ENCODE data around the gene FHIT.

Gene FHIT

DNA sequence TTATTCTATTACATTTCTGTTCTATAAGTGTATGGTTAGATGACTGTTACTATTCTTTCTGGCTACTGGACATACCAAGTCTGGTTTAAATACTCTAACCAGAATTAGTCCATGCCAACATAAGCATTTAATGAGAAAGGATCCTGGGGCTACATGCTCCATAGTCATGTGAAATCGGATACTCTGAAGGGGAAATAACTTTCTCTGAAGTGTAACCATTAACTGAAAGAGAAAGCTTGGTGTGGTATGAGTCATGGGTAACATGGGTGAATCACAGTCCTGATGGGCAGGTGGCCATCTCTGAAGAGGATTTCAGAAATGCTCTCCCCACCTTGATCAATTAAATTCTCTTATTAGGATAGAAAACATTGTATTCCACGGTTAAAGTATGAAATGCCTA is 69.4 kb downstream of the FHIT start:
- Histone ChIP-seq H3K36me3 (ENCODE audit: control insufficient read depth in 5 of 5, insufficient read depth in 5 of 5, low read length in 5 of 5) (no peaks in the 10 kb centered on the region), H3K4me1 (ENCODE audit: control insufficient read depth in 5 of 5, insufficient read depth in 5 of 5, low read length in 5 of 5) (no peaks in the 10 kb centered on the region), H3K27me3 (ENCODE audit: control insufficient read depth in 5 of 5, insufficient read depth in 4 of 5, low read length in 5 of 5) (no peaks in the 10 kb centered on the region), H3K9me3 (ENCODE audit: control insufficient read depth in 5 of 5, low read length in 5 of 5) (no peaks in the 10 kb centered on the region), H3K27ac (ENCODE audit: low read depth, low read length) (no peak overlapping the region), H3K4me3 (ENCODE audit: low read depth in 1 of 5, low read length in 5 of 5) (no peak overlapping the region), H3K9ac (ENCODE audit: low read length in 5 of 5) (no peak overlapping the region)

DNA sequence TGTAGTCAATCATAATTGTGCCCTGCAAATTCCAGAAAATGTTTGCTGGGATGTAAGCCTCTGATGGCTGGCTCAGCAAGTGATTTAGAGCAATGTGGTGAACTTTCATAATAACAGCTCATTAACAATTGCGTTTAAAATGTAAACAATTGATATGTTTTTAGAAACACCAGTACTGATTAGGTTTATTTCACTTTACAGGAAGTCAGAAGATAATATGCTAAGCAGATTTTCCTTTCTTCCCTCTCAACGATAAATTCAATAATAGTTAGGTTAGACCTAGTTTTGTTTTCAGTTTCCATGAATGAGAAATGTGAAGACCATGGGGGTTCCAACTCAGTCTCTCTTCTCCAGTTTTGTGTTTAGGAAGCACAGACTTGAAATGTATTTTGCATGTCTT is 71.0 kb downstream of the FHIT start:
- Histone ChIP-seq H3K4me1 (ENCODE audit: control insufficient read depth in 5 of 5, insufficient read depth in 5 of 5, low read length in 5 of 5) (no peaks in the 10 kb centered on the region), H3K4me3 (ENCODE audit: low read depth in 1 of 5, low read length in 5 of 5) (no peak overlapping the region), H3K9ac (ENCODE audit: low read length in 5 of 5) (no peak overlapping the region), H3K36me3 (ENCODE audit: control insufficient read depth in 5 of 5, insufficient read depth in 5 of 5, low read length in 5 of 5) (no peaks in the 10 kb centered on the region), H3K27me3 (ENCODE audit: control insufficient read depth in 5 of 5, insufficient read depth in 4 of 5, low read length in 5 of 5) (no peaks in the 10 kb centered on the region), H3K27ac (ENCODE audit: low read depth, low read length) (no peak overlapping the region), H3K9me3 (ENCODE audit: control insufficient read depth in 5 of 5, low read length in 5 of 5) (no peaks in the 10 kb centered on the region)

DNA sequence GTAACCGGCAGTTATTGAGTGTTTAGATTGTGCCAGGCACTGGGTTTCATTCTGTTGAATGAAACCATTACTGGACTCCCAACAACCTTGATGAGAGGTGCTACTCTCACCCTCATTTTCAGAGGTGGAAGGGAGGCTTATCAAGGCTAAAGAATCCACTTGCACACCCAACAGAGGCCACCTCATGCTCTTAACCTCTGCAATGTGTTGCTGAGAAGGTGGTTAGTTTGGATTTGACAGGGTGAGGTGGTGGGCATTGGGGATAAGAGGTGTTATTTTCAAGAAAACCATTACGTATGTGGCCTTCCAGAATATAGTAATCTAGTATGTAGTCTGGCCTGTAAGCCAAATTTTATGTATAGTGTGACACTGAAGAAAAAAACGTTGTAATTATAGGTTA is 73.1 kb downstream of the FHIT start:
- Histone ChIP-seq H3K9me3 (ENCODE audit: control insufficient read depth in 5 of 5, low read length in 5 of 5) (no peaks in the 10 kb centered on the region), H3K27ac (ENCODE audit: low read depth, low read length) (no peak overlapping the region), H3K4me1 (ENCODE audit: control insufficient read depth in 5 of 5, insufficient read depth in 5 of 5, low read length in 5 of 5) (no peaks in the 10 kb centered on the region), H3K4me3 (ENCODE audit: low read depth in 1 of 5, low read length in 5 of 5) (no peak overlapping the region), H3K36me3 (ENCODE audit: control insufficient read depth in 5 of 5, insufficient read depth in 5 of 5, low read length in 5 of 5) (no peaks in the 10 kb centered on the region), H3K9ac (ENCODE audit: low read length in 5 of 5) (no peak overlapping the region), H3K27me3 (ENCODE audit: control insufficient read depth in 5 of 5, insufficient read depth in 4 of 5, low read length in 5 of 5) (no peaks in the 10 kb centered on the region)

DNA sequence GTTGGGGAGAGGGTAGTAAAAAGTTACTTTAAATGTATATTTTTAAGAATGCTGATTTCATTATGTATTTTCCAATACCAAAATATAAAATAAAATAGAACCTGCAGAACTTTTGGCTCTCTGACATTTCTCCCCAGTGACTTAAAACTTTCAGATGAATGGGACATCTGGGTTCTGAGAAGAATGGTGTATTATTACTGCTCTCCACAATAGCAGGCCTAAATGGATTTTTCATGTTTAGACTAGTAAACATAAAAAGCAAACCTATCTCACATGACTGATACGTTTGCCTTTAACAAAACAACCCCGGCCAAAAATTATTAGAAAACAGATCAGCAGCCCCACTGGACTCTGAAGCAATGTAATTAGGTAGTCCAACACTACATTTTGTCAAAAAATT is 73.8 kb downstream of the FHIT start:
- Histone ChIP-seq H3K9me3 (ENCODE audit: control insufficient read depth in 5 of 5, low read length in 5 of 5) (no peaks in the 10 kb centered on the region), H3K4me1 (ENCODE audit: control insufficient read depth in 5 of 5, insufficient read depth in 5 of 5, low read length in 5 of 5) (no peaks in the 10 kb centered on the region), H3K36me3 (ENCODE audit: control insufficient read depth in 5 of 5, insufficient read depth in 5 of 5, low read length in 5 of 5) (no peaks in the 10 kb centered on the region), H3K9ac (ENCODE audit: low read length in 5 of 5) (no peak overlapping the region), H3K27me3 (ENCODE audit: control insufficient read depth in 5 of 5, insufficient read depth in 4 of 5, low read length in 5 of 5) (no peaks in the 10 kb centered on the region), H3K27ac (ENCODE audit: low read depth, low read length) (no peak overlapping the region), H3K4me3 (ENCODE audit: low read depth in 1 of 5, low read length in 5 of 5) (no peak overlapping the region)

DNA sequence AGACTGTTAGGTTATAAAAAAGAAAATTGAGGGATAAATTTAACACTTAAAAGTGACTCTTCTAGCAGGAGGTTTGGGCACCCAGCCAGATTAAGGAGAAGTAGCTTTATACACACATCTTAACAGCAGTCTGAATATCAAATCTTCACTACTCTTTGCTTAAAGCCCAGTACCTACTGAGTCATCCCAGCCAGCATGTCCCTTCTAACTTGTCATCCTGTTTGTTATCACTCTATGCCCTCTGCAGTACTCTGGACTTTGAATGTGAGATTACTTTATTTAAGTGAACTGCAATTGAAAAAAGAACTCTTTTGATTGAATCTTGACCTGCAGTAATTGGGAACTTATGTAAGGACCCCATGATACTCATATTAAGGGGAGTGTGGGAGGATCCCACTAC is 77.6 kb downstream of the FHIT start:
- Histone ChIP-seq H3K27me3 (ENCODE audit: control insufficient read depth in 5 of 5, insufficient read depth in 4 of 5, low read length in 5 of 5) (no peaks in the 10 kb centered on the region), H3K4me3 (ENCODE audit: low read depth in 1 of 5, low read length in 5 of 5) (no peak overlapping the region), H3K4me1 (ENCODE audit: control insufficient read depth in 5 of 5, insufficient read depth in 5 of 5, low read length in 5 of 5) (no peaks in the 10 kb centered on the region), H3K9me3 (ENCODE audit: control insufficient read depth in 5 of 5, low read length in 5 of 5) (no peaks in the 10 kb centered on the region), H3K27ac (ENCODE audit: low read depth, low read length) (no peak overlapping the region), H3K36me3 (ENCODE audit: control insufficient read depth in 5 of 5, insufficient read depth in 5 of 5, low read length in 5 of 5) (no peaks in the 10 kb centered on the region), H3K9ac (ENCODE audit: low read length in 5 of 5) (no peak overlapping the region)

DNA sequence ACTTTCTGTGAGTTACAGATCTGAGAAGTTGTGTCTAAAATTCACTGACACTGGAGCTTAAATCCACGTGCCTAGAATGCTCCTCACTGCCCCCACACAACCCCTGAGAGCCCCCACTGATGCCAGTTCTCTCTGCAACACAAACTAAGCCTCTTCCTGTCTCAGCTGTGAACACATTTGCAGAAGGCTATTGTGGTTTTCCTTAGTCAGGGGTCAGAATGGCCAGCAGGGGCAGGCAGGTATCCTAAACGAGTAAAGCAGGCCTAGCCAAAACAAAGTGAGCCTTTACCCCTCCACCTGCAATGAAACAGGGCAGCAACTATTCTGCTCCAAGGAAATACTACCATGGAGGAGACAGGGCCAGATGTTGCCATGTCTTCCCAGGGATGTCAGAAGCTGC is 78.6 kb downstream of the FHIT start:
- Histone ChIP-seq H3K36me3 (ENCODE audit: control insufficient read depth in 5 of 5, insufficient read depth in 5 of 5, low read length in 5 of 5) (no peaks in the 10 kb centered on the region), H3K9me3 (ENCODE audit: control insufficient read depth in 5 of 5, low read length in 5 of 5) (no peaks in the 10 kb centered on the region), H3K9ac (ENCODE audit: low read length in 5 of 5) (no peak overlapping the region), H3K27me3 (ENCODE audit: control insufficient read depth in 5 of 5, insufficient read depth in 4 of 5, low read length in 5 of 5) (no peaks in the 10 kb centered on the region), H3K4me1 (ENCODE audit: control insufficient read depth in 5 of 5, insufficient read depth in 5 of 5, low read length in 5 of 5) (no peaks in the 10 kb centered on the region), H3K4me3 (ENCODE audit: low read depth in 1 of 5, low read length in 5 of 5) (no peak overlapping the region), H3K27ac (ENCODE audit: low read depth, low read length) (no peak overlapping the region)

DNA sequence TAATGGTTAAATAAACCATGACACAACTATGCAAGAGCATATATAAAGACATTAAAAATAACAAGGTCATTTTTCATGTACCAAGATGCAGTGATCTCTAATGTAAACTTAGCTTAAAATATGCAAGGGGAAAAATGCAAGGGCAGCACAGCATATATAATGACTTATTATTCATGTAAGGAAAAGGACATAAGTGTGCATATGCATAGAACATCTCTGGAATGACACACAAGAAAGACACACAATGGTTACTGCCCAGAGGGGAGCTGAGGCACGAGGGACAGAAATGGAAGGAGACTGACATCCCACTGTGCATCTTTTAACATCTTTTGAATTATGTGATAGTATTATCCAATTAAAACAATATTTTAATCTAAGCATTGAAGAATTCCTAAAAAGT is 79.0 kb downstream of the FHIT start:
- H3K27me3 ChIP-seq (ENCODE audit: control insufficient read depth in 5 of 5, insufficient read depth in 4 of 5, low read length in 5 of 5), result no peaks in the 10 kb centered on the region
- no peak overlapping the region for H3K4me3 ChIP-seq (ENCODE audit: low read depth in 1 of 5, low read length in 5 of 5)
- no peak overlapping the region for H3K27ac ChIP-seq (ENCODE audit: low read depth, low read length)
- H3K9me3 ChIP-seq (ENCODE audit: control insufficient read depth in 5 of 5, low read length in 5 of 5), result no peaks in the 10 kb centered on the region
- no peak overlapping the region for H3K9ac ChIP-seq (ENCODE audit: low read length in 5 of 5)
- H3K4me1 ChIP-seq (ENCODE audit: control insufficient read depth in 5 of 5, insufficient read depth in 5 of 5, low read length in 5 of 5), result no peaks in the 10 kb centered on the region
- no peaks in the 10 kb centered on the region for H3K36me3 ChIP-seq (ENCODE audit: control insufficient read depth in 5 of 5, insufficient read depth in 5 of 5, low read length in 5 of 5)

DNA sequence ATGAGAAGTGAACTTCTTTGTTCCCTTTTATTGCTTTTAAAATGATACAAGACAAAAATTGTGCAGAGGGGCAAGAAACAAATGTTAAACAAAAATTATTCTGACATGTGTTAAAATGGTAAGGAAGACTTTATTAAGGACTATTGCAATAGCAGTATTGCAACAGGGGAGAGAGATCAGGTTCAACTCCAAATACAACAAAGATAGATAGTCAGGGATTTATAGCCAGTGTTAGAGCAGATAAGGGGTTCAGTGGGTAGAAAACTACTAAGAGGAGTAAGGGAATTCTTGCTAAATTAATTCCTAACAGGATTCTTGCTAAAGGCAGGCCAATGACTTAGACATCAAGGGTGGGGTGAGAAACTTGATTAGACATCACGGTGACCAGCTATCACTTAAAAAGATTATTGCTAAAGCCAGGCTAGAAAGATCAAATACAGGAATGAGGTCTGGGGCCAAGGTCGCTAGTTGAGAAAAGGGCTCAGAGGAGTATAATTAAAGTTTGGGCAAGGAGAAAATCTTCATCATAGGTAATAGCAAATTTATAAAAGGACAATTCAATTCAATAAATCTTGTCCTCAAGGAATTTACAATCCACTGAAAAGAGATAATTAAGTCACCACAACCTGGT is 81.5 kb downstream of the FHIT start:
- peaks cover 0 to 4% (median 0%) of the 10 kb centered on the region in 5 donors for H3K9me3 ChIP-seq (ENCODE audit: control insufficient read depth in 5 of 5, low read length in 5 of 5)
- no peak overlapping the region for H3K27ac ChIP-seq (ENCODE audit: low read depth, low read length)
- H3K4me3 ChIP-seq (ENCODE audit: low read depth in 1 of 5, low read length in 5 of 5), result no peak overlapping the region
- peaks cover 0 to 6% (median 0%) of the 10 kb centered on the region in 5 donors for H3K36me3 ChIP-seq (ENCODE audit: control insufficient read depth in 5 of 5, insufficient read depth in 5 of 5, low read length in 5 of 5)
- no peaks in the 10 kb centered on the region for H3K27me3 ChIP-seq (ENCODE audit: control insufficient read depth in 5 of 5, insufficient read depth in 4 of 5, low read length in 5 of 5)
- no peaks in the 10 kb centered on the region for H3K4me1 ChIP-seq (ENCODE audit: control insufficient read depth in 5 of 5, insufficient read depth in 5 of 5, low read length in 5 of 5)
- no peak overlapping the region for H3K9ac ChIP-seq (ENCODE audit: low read length in 5 of 5)

DNA sequence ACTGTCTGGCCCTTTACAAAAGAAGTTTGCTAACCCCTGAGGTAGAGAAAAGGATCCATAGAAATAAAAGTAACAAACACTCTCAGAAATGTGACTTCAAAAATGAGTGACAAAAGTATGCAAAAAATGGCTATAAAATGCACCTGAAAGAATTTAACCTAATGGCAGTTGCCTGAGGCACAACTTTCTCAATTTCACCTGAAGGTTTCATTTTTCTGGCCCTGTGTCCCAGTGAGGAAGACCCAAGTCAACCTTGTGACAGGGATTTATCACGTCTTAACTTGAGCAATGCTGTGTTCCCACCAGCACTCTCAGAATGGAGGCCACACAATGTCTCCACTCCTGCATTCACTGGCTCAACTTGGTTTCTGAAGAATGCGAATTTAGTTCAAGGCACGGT is 83.0 kb downstream of the FHIT start:
- H3K4me3 ChIP-seq (ENCODE audit: low read depth in 1 of 5, low read length in 5 of 5), result no peak overlapping the region
- peaks cover 0 to 7% (median 0%) of the 10 kb centered on the region in 5 donors for H3K36me3 ChIP-seq (ENCODE audit: control insufficient read depth in 5 of 5, insufficient read depth in 5 of 5, low read length in 5 of 5)
- no peak overlapping the region for H3K27ac ChIP-seq (ENCODE audit: low read depth, low read length)

DNA sequence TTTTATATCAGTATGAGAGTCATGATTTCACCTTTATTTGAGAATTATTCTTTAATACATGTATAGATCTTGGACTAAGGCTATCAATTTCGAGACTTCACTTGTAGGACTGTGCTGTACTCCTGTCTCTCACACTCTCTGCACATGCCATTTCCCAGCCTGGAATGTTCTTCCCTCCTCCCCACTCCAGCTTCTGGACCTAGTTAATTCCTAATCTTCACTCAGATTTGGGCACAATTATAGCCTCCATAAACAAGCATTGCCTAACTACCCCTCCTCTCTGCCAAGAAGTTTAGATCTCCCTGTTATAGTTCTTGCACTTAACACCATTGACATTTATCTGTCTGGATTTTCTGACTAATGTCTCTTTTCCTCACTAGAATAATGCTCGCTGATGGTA is 88.3 kb downstream of the FHIT start:
- Histone ChIP-seq H3K27me3 (ENCODE audit: control insufficient read depth in 5 of 5, insufficient read depth in 4 of 5, low read length in 5 of 5) (no peaks in the 10 kb centered on the region), H3K4me1 (ENCODE audit: control insufficient read depth in 5 of 5, insufficient read depth in 5 of 5, low read length in 5 of 5) (no peaks in the 10 kb centered on the region), H3K9me3 (ENCODE audit: control insufficient read depth in 5 of 5, low read length in 5 of 5) (peaks cover 0 to 4% (median 0%) of the 10 kb centered on the region in 5 donors), H3K27ac (ENCODE audit: low read depth, low read length) (no peak overlapping the region), H3K36me3 (ENCODE audit: control insufficient read depth in 5 of 5, insufficient read depth in 5 of 5, low read length in 5 of 5) (peaks cover 0 to 7% (median 0%) of the 10 kb centered on the region in 5 donors), H3K4me3 (ENCODE audit: low read depth in 1 of 5, low read length in 5 of 5) (no peak overlapping the region), H3K9ac (ENCODE audit: low read length in 5 of 5) (no peak overlapping the region)

More for the DNA sequence above, 83.0 kb downstream of the FHIT start:
- Histone ChIP-seq H3K27me3 (ENCODE audit: control insufficient read depth in 5 of 5, insufficient read depth in 4 of 5, low read length in 5 of 5) (no peaks in the 10 kb centered on the region), H3K9me3 (ENCODE audit: control insufficient read depth in 5 of 5, low read length in 5 of 5) (peaks cover 0 to 4% (median 0%) of the 10 kb centered on the region in 5 donors), H3K4me1 (ENCODE audit: control insufficient read depth in 5 of 5, insufficient read depth in 5 of 5, low read length in 5 of 5) (no peaks in the 10 kb centered on the region), H3K9ac (ENCODE audit: low read length in 5 of 5) (no peak overlapping the region)

DNA sequence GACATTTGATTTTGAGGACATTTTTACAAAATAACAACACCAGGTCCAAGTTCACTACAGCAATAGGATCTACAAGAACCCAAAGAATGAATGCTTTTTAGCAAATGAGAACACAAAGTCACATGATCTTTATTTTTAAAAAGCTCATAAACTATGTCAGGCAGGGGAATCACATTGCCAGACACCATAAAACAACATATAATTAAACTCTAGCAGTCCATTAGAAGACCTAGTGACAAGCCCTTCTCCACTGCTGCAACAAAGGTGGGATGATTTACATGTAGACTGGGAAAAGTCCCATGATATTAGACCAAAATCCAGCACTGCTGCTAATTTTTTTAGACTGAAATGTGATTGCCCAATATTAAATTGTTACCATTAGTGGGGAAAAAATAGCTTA is 92.6 kb downstream of the FHIT start:
- H3K4me3 ChIP-seq (ENCODE audit: low read depth in 1 of 5, low read length in 5 of 5), result no peak overlapping the region
- H3K4me1 ChIP-seq (ENCODE audit: control insufficient read depth in 5 of 5, insufficient read depth in 5 of 5, low read length in 5 of 5), result no peaks in the 10 kb centered on the region
- no peak overlapping the region for H3K27ac ChIP-seq (ENCODE audit: low read depth, low read length)

More for the DNA sequence above, 92.6 kb downstream of the FHIT start:
- no peaks in the 10 kb centered on the region for H3K36me3 ChIP-seq (ENCODE audit: control insufficient read depth in 5 of 5, insufficient read depth in 5 of 5, low read length in 5 of 5)
- H3K27me3 ChIP-seq (ENCODE audit: control insufficient read depth in 5 of 5, insufficient read depth in 4 of 5, low read length in 5 of 5), result no peaks in the 10 kb centered on the region
- H3K9ac ChIP-seq (ENCODE audit: low read length in 5 of 5), result no peak overlapping the region
- H3K9me3 ChIP-seq (ENCODE audit: control insufficient read depth in 5 of 5, low read length in 5 of 5), result no peaks in the 10 kb centered on the region
